ENCODE data around the gene ANKRD55. TPM values are rescaled to one million over a fixed set of nuclear protein-coding genes. Genes with fewer than 3 reads are reported as not detected.
"Not testable (repeated sequence)": the region's sequence is repeated elsewhere in the genome, so short reads cannot be mapped to it uniquely, and the experiment has no call there.

Gene ANKRD55
- total RNA-seq, 5 donors from 2014 or later (not counting 1 experiment from before 2014, with no cell fraction given) = 2.8 to 19.9 (median 3.4) TPM

DNA sequence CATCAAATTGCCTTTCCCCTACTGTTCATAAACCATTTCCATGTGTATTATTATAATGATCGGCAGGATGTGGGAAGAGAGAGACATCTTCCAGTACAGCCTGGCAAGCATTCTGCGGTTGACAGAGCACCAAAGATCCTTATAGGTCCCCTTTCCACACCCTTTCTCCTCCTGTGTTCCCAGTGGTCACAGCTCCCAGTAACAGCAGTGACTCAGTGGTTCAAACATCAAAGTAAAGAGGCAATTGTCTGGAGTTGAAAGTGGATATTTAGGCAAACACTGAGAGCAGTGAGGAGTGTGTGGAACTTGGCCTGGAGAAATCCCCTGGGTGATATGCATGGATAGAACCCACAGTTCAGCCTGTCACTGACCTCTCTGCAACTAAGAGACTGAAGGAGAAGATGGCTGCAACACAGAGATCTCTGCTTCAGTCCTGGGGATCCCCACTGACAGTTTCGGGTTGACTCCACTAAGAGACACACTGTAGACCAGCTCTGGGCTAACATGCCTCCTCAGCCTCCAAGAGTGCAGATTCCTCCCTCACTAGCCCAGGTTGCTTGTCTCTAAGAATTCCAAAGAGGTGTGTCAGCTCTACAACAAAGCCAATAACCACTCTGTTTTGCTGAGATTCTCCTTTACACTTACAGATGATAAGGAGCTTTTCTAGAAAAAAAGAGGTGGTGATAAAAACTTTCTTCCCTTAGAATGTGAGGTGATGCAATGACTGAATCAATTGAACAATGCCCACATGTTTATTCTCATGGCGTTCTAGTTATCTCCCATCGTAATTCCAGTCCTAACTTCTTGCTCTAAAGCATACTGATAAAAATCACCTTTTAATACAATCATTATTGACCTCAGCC is 143.9 kb downstream of the ANKRD55 start:
- H3K27ac Mint-ChIP-seq = peak overlapping the region in 1 of 2 donors; percentile 64
- no peak overlapping the region for H3K4me3 ChIP-seq (ENCODE audit: control insufficient read depth in 1 of 2, extremely low read depth in 1 of 2, low read length in 1 of 2)

GRCh38 chr5:56088431-56088949 is 144.6 kb downstream of the ANKRD55 start:
- H3K9me3 ChIP-seq = no peaks in the 10 kb centered on the region
- Mint-ChIP-seq H3K36me3 (no peaks in the 10 kb centered on the region), H3K4me3 (no peak overlapping the region), H3K4me1 (peaks cover 46 to 60% (median 58%) of the 10 kb centered on the region in 3 donors), H3K27me3 (no peaks in the 10 kb centered on the region), H3K9me3 (peaks cover 0 to 2% (median 0%) of the 10 kb centered on the region in 3 donors), H3K27ac (peak overlapping the region in 1 of 2 donors; percentile 64)
- no peak for ATAC-seq (replicated peaks in 1 of 4)
- H3K27ac ChIP-seq (ENCODE audit: low read length) = no peak overlapping the region
- no peak overlapping the region for H3K4me3 ChIP-seq (ENCODE audit: control insufficient read depth in 1 of 2, extremely low read depth in 1 of 2, low read length in 1 of 2)
- ChIA-PET CTCF (no interaction called here), POLR2A (no interaction called here)
- no peak for DNase-seq
- no peaks in the 10 kb centered on the region for H3K36me3 ChIP-seq (ENCODE audit: control insufficient read depth in 2 of 2, extremely low read depth in 1 of 2, insufficient read depth in 1 of 2, low read length in 1 of 2)
- H3K4me1 ChIP-seq (ENCODE audit: control insufficient read depth in 1 of 2, extremely low read depth in 1 of 2, insufficient read depth in 2 of 2, low read length in 2 of 2) = peaks cover 33 to 39% of the 10 kb centered on the region in 2 experiments
- no peaks in the 10 kb centered on the region for H3K27me3 ChIP-seq (replicated peaks in 1 of 2; ENCODE audit: control insufficient read depth in 2 of 2, extremely low read depth in 1 of 2, insufficient read depth in 2 of 2, low read length in 1 of 2)
- 79% methylated on average over 2 of the region's 4 CpGs for WGBS (ENCODE audit: insufficient coverage)

More for the DNA sequence above, 143.9 kb downstream of the ANKRD55 start:
- Mint-ChIP-seq H3K9me3 (no peaks in the 10 kb centered on the region), H3K27me3 (no peaks in the 10 kb centered on the region), H3K36me3 (no peaks in the 10 kb centered on the region), H3K4me1 (peaks cover 52 to 60% (median 60%) of the 10 kb centered on the region in 3 donors), H3K4me3 (no peak overlapping the region)
- WGBS (ENCODE audit: insufficient coverage) = 33% methylated on average over 1 of the region's 5 CpGs
- Histone ChIP-seq H3K9me3 (no peaks in the 10 kb centered on the region), H3K27me3 (replicated peaks in 1 of 2; ENCODE audit: control insufficient read depth in 2 of 2, extremely low read depth in 1 of 2, insufficient read depth in 2 of 2, low read length in 1 of 2) (no peaks in the 10 kb centered on the region), H3K27ac (ENCODE audit: low read length) (no peak overlapping the region), H3K36me3 (ENCODE audit: control insufficient read depth in 2 of 2, extremely low read depth in 1 of 2, insufficient read depth in 1 of 2, low read length in 1 of 2) (no peaks in the 10 kb centered on the region), H3K4me1 (ENCODE audit: control insufficient read depth in 1 of 2, extremely low read depth in 1 of 2, insufficient read depth in 2 of 2, low read length in 2 of 2) (peaks cover 37 to 46% of the 10 kb centered on the region in 2 experiments)
- DNase-seq (no peak), ATAC-seq (replicated peaks in 1 of 4) (no peak)
- ChIA-PET POLR2A (no interaction called here), CTCF (no interaction called here)

GRCh38 chr5:56085193-56085592 is 147.9 kb downstream of the ANKRD55 start:
- 88% methylated on average over 1 of the region's 3 CpGs for WGBS (ENCODE audit: insufficient coverage)
- H3K4me1 Mint-ChIP-seq = peaks cover 40 to 61% (median 54%) of the 10 kb centered on the region in 3 donors

DNA sequence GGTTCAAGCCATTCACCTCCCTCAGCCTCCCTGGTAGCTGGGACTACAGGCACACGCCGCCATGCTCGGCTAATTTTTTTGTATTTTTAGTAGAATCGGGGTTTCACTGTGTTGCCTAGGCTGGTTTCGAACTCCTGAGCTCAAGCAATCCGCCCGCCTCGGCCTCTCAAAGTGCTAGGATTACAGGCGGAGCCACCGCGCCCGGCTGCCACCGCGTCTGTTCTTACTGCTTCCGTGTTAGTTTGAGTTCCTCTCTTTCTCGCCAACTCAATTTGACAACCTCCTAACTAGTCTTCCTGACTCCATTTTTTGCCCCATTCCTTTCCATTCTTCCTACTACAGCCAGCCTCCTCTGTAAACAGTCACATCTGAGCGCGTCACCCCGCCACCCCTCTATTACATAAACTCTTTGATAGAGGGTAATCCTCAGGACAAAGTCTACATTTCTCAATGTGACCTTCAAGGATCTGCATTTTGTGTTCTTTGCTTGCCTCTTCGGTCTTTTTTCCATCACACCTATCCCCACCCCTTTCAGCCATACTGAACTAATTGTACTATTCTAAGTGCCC is 149.8 kb downstream of the ANKRD55 start:
- no peaks in the 10 kb centered on the region for H3K36me3 ChIP-seq (ENCODE audit: control insufficient read depth in 2 of 2, extremely low read depth in 1 of 2, insufficient read depth in 1 of 2, low read length in 1 of 2)
- Mint-ChIP-seq H3K27me3 (no peaks in the 10 kb centered on the region), H3K9me3 (peaks cover 0 to 8% (median 0%) of the 10 kb centered on the region in 3 donors), H3K27ac (peak overlapping the region in 1 of 2 donors; percentile 29), H3K36me3 (no peaks in the 10 kb centered on the region), H3K4me1 (peaks cover 37 to 51% (median 49%) of the 10 kb centered on the region in 3 donors), H3K4me3 (peak overlapping the region in 1 of 3 donors; percentile 22)
- H3K4me3 ChIP-seq (ENCODE audit: control insufficient read depth in 1 of 2, extremely low read depth in 1 of 2, low read length in 1 of 2) = no peak overlapping the region
- POLR2A ChIA-PET = interaction anchor here in 1 of 2 donors (0.7 kb wide), 1 partner anchor 32 kb away, joined by 3 read pairs; no protein-coding TSS in a partner anchor
- no peak for DNase-seq
- 96% methylated on average over 13 of the region's 20 CpGs for WGBS (ENCODE audit: insufficient coverage)
- CTCF ChIA-PET = interaction anchor here (0.7 to 1.0 kb wide), 3 partner anchors 17 to 985 kb away, joined by 3 to 4 read pairs (median 3); no protein-coding TSS in a partner anchor
- ATAC-seq (replicated peaks in 1 of 4) = no peak
- H3K4me1 ChIP-seq (ENCODE audit: control insufficient read depth in 1 of 2, extremely low read depth in 1 of 2, insufficient read depth in 2 of 2, low read length in 2 of 2) = peaks cover 21 to 25% of the 10 kb centered on the region in 2 experiments
- H3K27ac ChIP-seq (ENCODE audit: low read length) = no peak overlapping the region
- H3K27me3 ChIP-seq (replicated peaks in 1 of 2; ENCODE audit: control insufficient read depth in 2 of 2, extremely low read depth in 1 of 2, insufficient read depth in 2 of 2, low read length in 1 of 2) = no peaks in the 10 kb centered on the region
- no peaks in the 10 kb centered on the region for H3K9me3 ChIP-seq

More at GRCh38 chr5:56085193-56085592, 147.9 kb downstream of the ANKRD55 start:
- no peak overlapping the region for H3K4me3 Mint-ChIP-seq
- peaks cover 23 to 32% of the 10 kb centered on the region in 2 experiments for H3K4me1 ChIP-seq (ENCODE audit: control insufficient read depth in 1 of 2, extremely low read depth in 1 of 2, insufficient read depth in 2 of 2, low read length in 2 of 2)
- H3K36me3 Mint-ChIP-seq = no peaks in the 10 kb centered on the region
- DNase-seq = no peak
- CTCF ChIA-PET = no interaction called here
- no peaks in the 10 kb centered on the region for H3K9me3 ChIP-seq
- peak overlapping the region in 1 of 2 donors; percentile 16 for H3K27ac Mint-ChIP-seq
- H3K36me3 ChIP-seq (ENCODE audit: control insufficient read depth in 2 of 2, extremely low read depth in 1 of 2, insufficient read depth in 1 of 2, low read length in 1 of 2) = no peaks in the 10 kb centered on the region
- no peaks in the 10 kb centered on the region for H3K27me3 Mint-ChIP-seq
- H3K27me3 ChIP-seq (replicated peaks in 1 of 2; ENCODE audit: control insufficient read depth in 2 of 2, extremely low read depth in 1 of 2, insufficient read depth in 2 of 2, low read length in 1 of 2) = no peaks in the 10 kb centered on the region
- H3K4me3 ChIP-seq (ENCODE audit: control insufficient read depth in 1 of 2, extremely low read depth in 1 of 2, low read length in 1 of 2) = no peak overlapping the region
- peaks cover 0 to 8% (median 0%) of the 10 kb centered on the region in 3 donors for H3K9me3 Mint-ChIP-seq
- POLR2A ChIA-PET = interaction anchor here in 1 of 2 donors (0.6 kb wide), 1 partner anchor 34 kb away, joined by 3 read pairs; no protein-coding TSS in a partner anchor
- H3K27ac ChIP-seq (ENCODE audit: low read length) = no peak overlapping the region
- ATAC-seq (replicated peaks in 1 of 4) = no peak

DNA sequence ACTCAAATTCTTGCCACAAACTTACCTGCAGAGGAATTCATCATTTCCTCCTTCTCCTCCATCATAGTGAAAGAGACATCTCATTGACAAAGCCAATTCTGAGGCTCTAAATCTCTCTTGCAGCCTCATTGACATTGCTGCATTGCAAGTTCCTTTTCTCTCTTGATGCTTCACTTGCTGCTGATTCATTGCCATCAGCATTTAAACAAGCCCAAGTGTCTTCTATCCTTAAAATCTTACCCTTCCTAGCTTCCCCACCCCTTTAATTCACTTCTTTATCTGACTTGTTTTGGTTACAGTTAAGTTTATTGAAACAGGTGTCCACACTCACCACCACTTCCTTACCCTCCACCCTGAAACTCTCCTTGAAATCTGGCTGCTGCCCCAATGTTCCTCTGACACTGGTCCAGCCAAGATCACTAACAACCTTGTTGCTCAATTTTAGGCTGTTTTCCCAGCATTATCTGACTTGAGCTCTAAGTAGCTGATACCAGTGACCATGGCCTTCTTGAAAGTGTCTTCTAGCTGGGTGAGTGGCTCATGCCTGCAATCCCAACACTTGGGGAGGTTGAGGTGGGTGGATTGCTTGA is 152.0 kb downstream of the ANKRD55 start:
- Mint-ChIP-seq H3K27ac (peak overlapping the region; percentile 88 to 92), H3K4me3 (peak overlapping the region in 2 of 3 donors; percentile 0 to 66), H3K4me1 (peaks cover 43 to 60% (median 53%) of the 10 kb centered on the region in 3 donors)
- H3K36me3 Mint-ChIP-seq; H3K27me3 Mint-ChIP-seq; H3K36me3 ChIP-seq (ENCODE audit: control insufficient read depth in 2 of 2, extremely low read depth in 1 of 2, insufficient read depth in 1 of 2, low read length in 1 of 2); H3K27me3 ChIP-seq (replicated peaks in 1 of 2; ENCODE audit: control insufficient read depth in 2 of 2, extremely low read depth in 1 of 2, insufficient read depth in 2 of 2, low read length in 1 of 2); H3K9me3 Mint-ChIP-seq; H3K4me3 ChIP-seq (ENCODE audit: control insufficient read depth in 1 of 2, extremely low read depth in 1 of 2, low read length in 1 of 2); H3K9me3 ChIP-seq; POLR2A ChIA-PET: not testable (repeated sequence)
- CTCF ChIA-PET = interaction anchor here in 1 of 2 donors (0.6 to 0.7 kb wide), 2 partner anchors 10 to 110 kb away, joined by 3 read pairs; no protein-coding TSS in a partner anchor
- peak; percentile 75 to 92 (median 84) for ATAC-seq (replicated peaks in 1 of 4)
- Histone ChIP-seq H3K27ac (ENCODE audit: low read length) (peak overlapping the region; percentile 37), H3K4me1 (ENCODE audit: control insufficient read depth in 1 of 2, extremely low read depth in 1 of 2, insufficient read depth in 2 of 2, low read length in 2 of 2) (peaks cover 21 to 27% of the 10 kb centered on the region in 2 experiments)
- DNase-seq = peak in 1 of 35 experiments; percentile 57

Data from T-cell (primary cell).